Suprapubic skin (tissue), 4 donors: ENCODE results near the gene PIK3R4. TPM values are rescaled to one million over a fixed set of nuclear protein-coding genes. Genes with fewer than 3 reads are reported as not detected.

Experiments used
- DNase-seq, 2 donors: peaks; one replicate each; pipeline ENCODE4 v3.0.0-alpha.2; 2019; ENCODE audit warnings: low spot score in 2 of 2
- H3K27ac ChIP-seq: fragments of 200-600 bp; sonication (generic); one replicate; pipeline ENCODE4 v1.5.1; 2019
- H3K27me3 ChIP-seq: fragments of 200-600 bp; sonication (generic); one replicate; pipeline ENCODE4 v1.5.1; 2019
- H3K36me3 ChIP-seq: fragments of 200-600 bp; sonication (generic); one replicate; pipeline ENCODE4 v1.5.1; 2019
- H3K4me1 ChIP-seq: fragments of 200-600 bp; sonication (generic); one replicate; pipeline ENCODE4 v1.5.1; 2019
- H3K4me3 ChIP-seq: fragments of 200-600 bp; sonication (generic); one replicate; pipeline ENCODE4 v1.5.1; 2019; ENCODE audit warnings: mild to moderate bottlenecking
- H3K9me3 ChIP-seq: fragments of 200-600 bp; sonication (generic); one replicate; pipeline ENCODE4 v1.5.1; 2019
- EP300 ChIP-seq: sonication (generic); formaldehyde crosslinking; IDR thresholded peaks from one replicate; pipeline ENCODE4 v1.6.1; 2017; ENCODE audit warnings: antibody characterized with exemption
- POLR2A ChIP-seq, 2 donors: fragments of 450-650 bp; IDR thresholded peaks; one replicate each; pipeline ENCODE4 v1.6.1; 2017; ENCODE audit warnings: antibody characterized with exemption in 2 of 2, mild to moderate bottlenecking in 2 of 2, moderate library complexity in 2 of 2
- POLR2AphosphoS5 ChIP-seq, 3 donors: sonication (generic); formaldehyde crosslinking; IDR thresholded peaks; one replicate each; pipeline ENCODE4 v1.6.1; 2017; ENCODE audit warnings: antibody characterized with exemption in 3 of 3
- WGBS: methylation state at CpG from one replicate; pipeline ENCODE4 v1.1.5; 2018; 5-methylcytosine and 5-hydroxymethylcytosine counted together
- total RNA-seq, 4 donors: library from RNA; depleted of rRNA; stranded (reverse); fragments of >200 nt; gene quantifications; one replicate each; pipeline ENCODE4 v1.1.0, GENCODE V29; 2016
- TF ChIP-seq, protein P1 (sequence below), 2 donors: fragments of 200-600 bp in 1 of 2; fragments of 450-650 bp in 1 of 2; sonication (generic) in 1 of 2; IDR thresholded peaks; one replicate each; pipeline ENCODE4 v1.5.1; 2016 to 2019; ENCODE audit warnings: antibody characterized with exemption in 2 of 2, mild to moderate bottlenecking in 1 of 2, moderate library complexity in 1 of 2

Gene PIK3R4
- total RNA-seq, 4 donors from 2014 or later = 35.6 to 48.5 (median 39.3) TPM

GRCh38 chr3:130743354-130743753 is 3.3 kb downstream of the PIK3R4 start:
- Histone ChIP-seq H3K9me3 (no peaks in the 10 kb centered on the region), H3K36me3 (peaks cover 10% of the 10 kb centered on the region), H3K4me1 (peaks cover 51% of the 10 kb centered on the region), H3K4me3 (no peak overlapping the region), H3K27ac (no peak overlapping the region), H3K27me3 (no peaks in the 10 kb centered on the region)
- no peak for DNase-seq
- TF ChIP-seq, protein P1, sequence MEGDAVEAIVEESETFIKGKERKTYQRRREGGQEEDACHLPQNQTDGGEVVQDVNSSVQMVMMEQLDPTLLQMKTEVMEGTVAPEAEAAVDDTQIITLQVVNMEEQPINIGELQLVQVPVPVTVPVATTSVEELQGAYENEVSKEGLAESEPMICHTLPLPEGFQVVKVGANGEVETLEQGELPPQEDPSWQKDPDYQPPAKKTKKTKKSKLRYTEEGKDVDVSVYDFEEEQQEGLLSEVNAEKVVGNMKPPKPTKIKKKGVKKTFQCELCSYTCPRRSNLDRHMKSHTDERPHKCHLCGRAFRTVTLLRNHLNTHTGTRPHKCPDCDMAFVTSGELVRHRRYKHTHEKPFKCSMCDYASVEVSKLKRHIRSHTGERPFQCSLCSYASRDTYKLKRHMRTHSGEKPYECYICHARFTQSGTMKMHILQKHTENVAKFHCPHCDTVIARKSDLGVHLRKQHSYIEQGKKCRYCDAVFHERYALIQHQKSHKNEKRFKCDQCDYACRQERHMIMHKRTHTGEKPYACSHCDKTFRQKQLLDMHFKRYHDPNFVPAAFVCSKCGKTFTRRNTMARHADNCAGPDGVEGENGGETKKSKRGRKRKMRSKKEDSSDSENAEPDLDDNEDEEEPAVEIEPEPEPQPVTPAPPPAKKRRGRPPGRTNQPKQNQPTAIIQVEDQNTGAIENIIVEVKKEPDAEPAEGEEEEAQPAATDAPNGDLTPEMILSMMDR (IDR thresholded peaks at IDR 0.05) = no peak
- TF ChIP-seq EP300 (no peak), POLR2A (IDR thresholded peaks at IDR 0.05) (no peak), POLR2AphosphoS5 (IDR thresholded peaks at IDR 0.05) (no peak)
- WGBS = 88% methylated on average over 2 of the region's 2 CpGs

DNA sequence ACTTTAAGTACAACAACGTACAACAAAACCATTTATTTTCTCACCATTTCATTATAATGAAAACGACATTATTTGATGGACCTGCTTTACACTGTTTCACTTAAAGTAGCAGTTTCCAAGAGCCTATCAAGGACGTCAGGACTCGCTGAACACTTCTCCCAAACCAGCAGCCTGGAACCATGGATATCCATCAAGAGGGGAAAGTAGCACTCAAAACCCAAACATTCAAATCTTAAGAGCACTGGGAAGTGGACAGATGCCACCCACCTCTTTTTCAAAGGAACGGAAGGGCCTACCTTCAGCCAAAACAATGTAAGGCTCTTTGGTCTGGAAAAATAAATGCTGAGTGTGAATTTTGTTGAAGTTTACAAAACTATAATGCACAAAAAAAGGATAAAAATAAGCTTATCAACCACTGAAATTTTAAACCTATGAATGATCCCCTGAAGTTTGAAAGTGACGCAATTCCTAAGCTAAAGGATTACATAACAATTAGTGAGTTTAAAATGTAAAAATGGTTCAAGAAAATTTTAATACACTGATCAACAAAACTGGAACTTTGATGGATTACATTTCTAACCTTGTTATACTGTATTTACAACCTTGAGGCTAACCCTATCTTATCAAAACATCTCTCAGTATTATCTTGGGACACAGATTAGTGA is 4.6 kb downstream of the PIK3R4 start:
- WGBS = 86% methylated on average over 6 of the region's 6 CpGs
- peaks cover 51% of the 10 kb centered on the region for H3K4me1 ChIP-seq

DNA sequence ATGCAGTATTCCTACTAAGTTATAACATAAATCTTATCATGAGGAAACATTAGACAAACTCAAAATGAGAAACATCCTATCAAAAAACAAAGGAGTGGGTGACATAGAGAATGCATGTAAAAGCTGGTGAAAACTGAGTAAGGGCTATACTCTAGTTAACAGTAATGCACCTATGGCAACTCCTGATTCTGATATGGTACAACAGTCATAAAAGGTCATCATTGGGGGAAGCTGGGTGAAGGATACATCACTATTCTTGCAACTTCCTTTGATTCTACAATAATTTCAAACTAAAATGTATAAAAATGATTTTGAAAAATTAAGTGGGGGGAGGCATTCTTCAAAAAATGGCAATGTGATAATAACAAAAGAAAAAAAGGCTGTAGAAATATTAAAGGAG is 6.8 kb downstream of the PIK3R4 start:
- peaks cover 16% of the 10 kb centered on the region for H3K36me3 ChIP-seq
- DNase-seq = no peak
- H3K27ac ChIP-seq = no peak overlapping the region

More for the DNA sequence above, 4.6 kb downstream of the PIK3R4 start:
- Histone ChIP-seq H3K9me3 (no peaks in the 10 kb centered on the region), H3K36me3 (peaks cover 10% of the 10 kb centered on the region), H3K27me3 (no peaks in the 10 kb centered on the region), H3K4me3 (no peak overlapping the region), H3K27ac (no peak overlapping the region)
- TF ChIP-seq, protein P1 (IDR thresholded peaks at IDR 0.05) = no peak
- TF ChIP-seq POLR2AphosphoS5 (IDR thresholded peaks at IDR 0.05) (no peak), EP300 (no peak), POLR2A (IDR thresholded peaks at IDR 0.05) (no peak)
- no peak for DNase-seq

GRCh38 chr3:130738241-130738640 is 8.4 kb downstream of the PIK3R4 start:
- TF ChIP-seq EP300 (no peak), POLR2AphosphoS5 (IDR thresholded peaks at IDR 0.05) (no peak), POLR2A (IDR thresholded peaks at IDR 0.05) (no peak)
- TF ChIP-seq, protein P1 (IDR thresholded peaks at IDR 0.05) = no peak
- no peaks in the 10 kb centered on the region for H3K9me3 ChIP-seq
- peaks cover 20% of the 10 kb centered on the region for H3K36me3 ChIP-seq
- WGBS = 92% methylated on average over 4 of the region's 4 CpGs
- no peak overlapping the region for H3K4me3 ChIP-seq
- DNase-seq = no peak
- H3K27me3 ChIP-seq = no peaks in the 10 kb centered on the region
- H3K27ac ChIP-seq = no peak overlapping the region
- H3K4me1 ChIP-seq = peaks cover 21% of the 10 kb centered on the region

More for the DNA sequence above, 6.8 kb downstream of the PIK3R4 start:
- Histone ChIP-seq H3K27me3 (no peaks in the 10 kb centered on the region), H3K9me3 (no peaks in the 10 kb centered on the region), H3K4me3 (no peak overlapping the region), H3K4me1 (peaks cover 37% of the 10 kb centered on the region)
- TF ChIP-seq POLR2A (IDR thresholded peaks at IDR 0.05) (no peak), POLR2AphosphoS5 (IDR thresholded peaks at IDR 0.05) (no peak), EP300 (no peak)
- TF ChIP-seq, protein P1 (IDR thresholded peaks at IDR 0.05) = no peak

GRCh38 chr3:130737622-130738021 is 9.0 kb downstream of the PIK3R4 start:
- no peak for DNase-seq
- H3K4me1 ChIP-seq = peaks cover 15% of the 10 kb centered on the region
- H3K36me3 ChIP-seq = peaks cover 24% of the 10 kb centered on the region
- no peak for TF ChIP-seq POLR2A (IDR thresholded peaks at IDR 0.05)
- no peak for TF ChIP-seq EP300
- TF ChIP-seq, protein P1 (IDR thresholded peaks at IDR 0.05) = no peak
- H3K27ac ChIP-seq = no peak overlapping the region
- no peaks in the 10 kb centered on the region for H3K27me3 ChIP-seq
- H3K4me3 ChIP-seq = no peak overlapping the region
- no peaks in the 10 kb centered on the region for H3K9me3 ChIP-seq
- WGBS = 93% methylated on average over 2 of the region's 2 CpGs
